Ramos (cell line): ENCODE measurements around the gene CACNG7.

Experiments used
- in situ Hi-C: fragments of 300-500 bp; cut with MboI; formaldehyde crosslinking; loops from one replicate; pipeline ENCODE4 v1.14.3; 2022; ENCODE audit warnings: low sequenced_read_pairs; ENCODE audit not compliant: unreplicated experiment

CACNG7 gene

DNA sequence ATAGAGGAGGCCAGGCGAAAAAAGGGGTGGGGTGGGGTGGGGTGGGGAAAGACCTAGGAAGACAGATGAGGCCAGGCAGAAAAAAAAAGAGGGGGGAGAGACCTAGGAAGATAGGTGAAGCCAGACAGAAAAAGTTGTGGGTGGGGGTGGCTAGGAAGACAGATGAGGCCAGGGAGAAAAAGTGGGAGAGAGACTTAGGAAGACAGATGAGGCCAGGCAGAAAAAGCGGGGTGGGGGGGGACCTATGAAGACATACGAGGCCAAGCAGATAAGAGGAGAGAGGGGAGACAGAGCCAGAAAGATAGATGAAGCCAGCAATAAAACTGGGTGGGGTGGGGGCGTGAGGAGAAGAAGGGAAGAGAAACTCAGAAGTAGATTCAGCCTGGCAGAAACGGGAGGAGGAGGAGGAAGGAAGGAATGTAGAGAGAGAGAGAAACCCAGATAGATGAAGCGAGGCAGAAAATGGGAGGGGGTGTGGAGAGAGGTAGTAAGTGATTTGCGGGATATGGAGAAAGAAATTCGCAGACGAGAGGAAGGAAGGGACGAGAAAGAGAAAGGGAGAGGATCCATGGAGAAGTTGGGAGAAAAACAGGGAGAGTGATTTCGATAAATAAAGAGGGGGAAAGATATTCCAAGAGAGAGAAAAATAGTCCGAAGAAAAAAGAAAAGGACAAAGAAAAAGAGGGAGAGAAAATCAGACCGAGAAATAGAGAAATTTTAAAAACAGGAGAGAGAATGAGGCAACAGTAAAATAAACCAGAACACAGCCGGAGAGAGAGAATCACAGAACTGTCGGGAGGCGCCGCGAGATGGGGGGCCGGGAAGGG, 70.1 kb downstream of the CACNG7 start:
- in situ Hi-C loops, result no loop called here

- in situ Hi-C loops, result no loop called here
Observed at GRCh38 chr19:53980539-53981375, 71.7 kb downstream of the CACNG7 start.

- in situ Hi-C loops, result no loop called here
Observed at GRCh38 chr19:53981376-53981951, 72.4 kb downstream of the CACNG7 start.

- in situ Hi-C loops, result no loop called here
Observed at GRCh38 chr19:53982001-53982451, 72.9 kb downstream of the CACNG7 start.

GRCh38 chr19:53982611-53983010, 73.5 kb downstream of the CACNG7 start:
- in situ Hi-C loops, result no loop called here

- in situ Hi-C loops, result no loop called here
Observed at GRCh38 chr19:53983457-53984289, 74.6 kb downstream of the CACNG7 start.

DNA sequence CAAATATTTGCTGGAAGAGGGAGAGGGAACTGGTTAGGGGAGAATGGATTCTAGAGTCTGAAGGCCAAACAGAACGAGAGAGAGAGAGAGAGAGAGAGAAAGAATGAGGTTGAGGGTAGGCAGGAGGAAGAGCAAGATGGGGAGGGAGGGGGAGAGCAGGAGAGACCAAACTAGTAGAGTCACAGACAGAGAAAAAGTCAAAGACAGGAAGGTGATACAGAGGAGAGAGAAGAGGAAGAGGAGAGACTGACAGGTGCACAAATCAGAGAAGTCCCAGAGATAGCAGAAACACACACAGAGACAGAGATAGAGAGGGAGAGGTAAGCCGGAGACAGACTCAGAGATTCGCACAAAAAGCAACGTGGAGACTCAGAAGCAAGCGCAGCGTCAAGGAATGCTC, 76.8 kb downstream of the CACNG7 start:
- in situ Hi-C loops, result no loop called here

GRCh38 chr19:53988981-53989380, 79.9 kb downstream of the CACNG7 start:
- in situ Hi-C loops, result no loop called here

GRCh38 chr19:53989600-53990533, 80.8 kb downstream of the CACNG7 start:
- in situ Hi-C loops, result no loop called here

DNA sequence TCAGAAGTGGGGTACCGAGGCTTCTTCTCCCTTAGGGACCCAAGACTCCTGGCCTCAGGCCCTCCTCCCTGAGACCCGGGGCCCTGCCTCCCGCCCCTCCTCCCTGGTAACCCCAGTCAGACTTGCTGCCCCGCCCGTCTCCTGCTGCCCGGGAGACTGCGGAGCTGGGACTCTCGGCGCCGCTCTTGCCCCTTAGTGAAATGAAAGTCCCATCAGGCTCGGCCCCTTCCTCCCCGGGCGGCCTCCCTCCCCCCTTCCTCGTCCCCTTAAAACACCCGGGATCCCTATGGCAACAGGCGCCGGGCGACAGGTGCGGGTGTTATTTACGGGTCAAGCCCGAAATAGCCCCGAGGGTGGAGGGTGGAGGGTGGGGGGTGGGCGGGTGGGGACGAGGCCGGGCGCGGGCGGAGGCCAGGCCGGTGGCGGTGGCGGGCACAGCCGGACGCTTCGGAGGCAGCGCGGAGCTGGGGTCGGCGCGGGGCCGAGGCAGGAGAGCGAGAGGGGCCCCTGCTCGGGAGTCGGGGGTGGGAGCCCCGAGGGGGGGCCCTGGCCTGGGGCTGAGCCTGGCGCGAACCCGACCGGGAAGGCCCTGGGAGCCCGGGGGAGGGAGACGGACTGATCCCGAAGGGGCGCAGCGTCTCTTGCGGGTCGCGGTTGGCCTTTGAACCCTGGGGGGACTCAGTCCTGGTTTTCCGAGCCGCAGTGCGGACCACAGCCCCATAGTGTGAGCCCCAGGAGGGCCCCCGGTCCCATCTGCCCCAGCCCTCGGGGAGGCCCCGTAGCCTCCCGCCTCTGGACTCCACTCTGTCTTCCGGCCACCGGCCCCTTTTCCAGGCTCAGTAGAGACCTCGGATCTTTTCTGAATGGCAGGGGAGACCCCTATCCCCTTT, 82.4 kb downstream of the CACNG7 start, which contains the start of gene CACNG6:
Gene CACNG6 (plus strand): TSS at position 414 of the 890 bp plus-strand sequence. CDS start 1,241 bp downstream, outside the sequence.
- in situ Hi-C loops, result no loop called here

GRCh38 chr19:53992211-53992610, 83.1 kb downstream of the CACNG7 start:
- in situ Hi-C loops, result no loop called here

DNA sequence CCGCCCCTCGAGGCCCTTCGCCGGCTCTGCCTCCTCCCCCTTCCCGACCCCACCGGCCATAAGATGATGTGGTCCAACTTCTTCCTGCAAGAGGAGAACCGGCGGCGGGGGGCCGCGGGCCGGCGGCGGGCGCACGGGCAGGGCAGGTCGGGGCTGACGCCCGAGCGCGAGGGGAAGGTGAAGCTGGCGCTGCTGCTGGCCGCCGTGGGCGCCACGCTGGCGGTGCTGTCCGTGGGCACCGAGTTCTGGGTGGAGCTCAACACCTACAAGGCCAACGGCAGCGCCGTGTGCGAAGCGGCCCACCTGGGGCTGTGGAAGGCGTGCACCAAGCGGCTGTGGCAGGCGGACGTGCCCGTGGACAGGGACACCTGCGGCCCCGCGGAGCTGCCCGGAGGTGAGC, 83.7 kb downstream of the CACNG7 start:
- in situ Hi-C loops, result no loop called here

GRCh38 chr19:53993448-53993847, 84.4 kb downstream of the CACNG7 start:
- in situ Hi-C loops, result no loop called here
